Keratinocyte (primary cell): ENCODE results near the gene MTA3.

Experiments
- EZH2 ChIP-seq: IDR thresholded peaks from one replicate; pipeline ENCODE4 v1.6.1; 2012; ENCODE audit warnings: inconsistent platforms, mild to moderate bottlenecking, low read length, moderate library complexity
- TF ChIP-seq, protein P1 (sequence below), 3 experiments: IDR thresholded peaks in 1 of 3; conservative IDR thresholded peaks in 1 of 3; optimal IDR thresholded peaks in 1 of 3; 2 replicates in 2 of 3; 3 replicates in 1 of 3; pipeline versions ENCODE3 to v1.5.1; 2011; ENCODE audit warnings: low read length in 3 of 3, mild to moderate bottlenecking in 3 of 3, moderate library complexity in 2 of 3, control low read depth in 1 of 3, inconsistent platforms in 1 of 3; ENCODE audit not compliant: insufficient read depth in 2 of 3; ENCODE audit errors: extremely low read depth in 1 of 3

DNA sequence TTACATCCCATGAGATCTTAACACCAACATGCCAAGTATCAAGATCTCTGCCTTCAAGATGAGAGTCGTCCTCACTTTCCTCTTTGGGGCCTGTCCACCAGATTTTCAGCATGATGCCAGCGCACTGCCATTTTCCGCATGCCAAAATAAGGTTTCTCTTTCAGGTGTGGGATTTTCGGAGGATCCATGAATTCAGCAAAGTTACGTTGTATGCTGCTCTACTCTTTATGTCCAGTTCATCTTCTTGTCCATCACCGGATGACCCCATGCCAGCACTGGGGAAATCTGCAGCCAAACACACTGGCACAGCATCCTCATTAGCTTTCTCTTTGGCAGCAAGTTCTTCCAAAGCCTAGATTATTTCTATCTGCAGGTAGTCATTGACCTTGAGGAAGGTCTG is 228.8 kb downstream of the MTA3 start:
- TF ChIP-seq, protein P1, sequence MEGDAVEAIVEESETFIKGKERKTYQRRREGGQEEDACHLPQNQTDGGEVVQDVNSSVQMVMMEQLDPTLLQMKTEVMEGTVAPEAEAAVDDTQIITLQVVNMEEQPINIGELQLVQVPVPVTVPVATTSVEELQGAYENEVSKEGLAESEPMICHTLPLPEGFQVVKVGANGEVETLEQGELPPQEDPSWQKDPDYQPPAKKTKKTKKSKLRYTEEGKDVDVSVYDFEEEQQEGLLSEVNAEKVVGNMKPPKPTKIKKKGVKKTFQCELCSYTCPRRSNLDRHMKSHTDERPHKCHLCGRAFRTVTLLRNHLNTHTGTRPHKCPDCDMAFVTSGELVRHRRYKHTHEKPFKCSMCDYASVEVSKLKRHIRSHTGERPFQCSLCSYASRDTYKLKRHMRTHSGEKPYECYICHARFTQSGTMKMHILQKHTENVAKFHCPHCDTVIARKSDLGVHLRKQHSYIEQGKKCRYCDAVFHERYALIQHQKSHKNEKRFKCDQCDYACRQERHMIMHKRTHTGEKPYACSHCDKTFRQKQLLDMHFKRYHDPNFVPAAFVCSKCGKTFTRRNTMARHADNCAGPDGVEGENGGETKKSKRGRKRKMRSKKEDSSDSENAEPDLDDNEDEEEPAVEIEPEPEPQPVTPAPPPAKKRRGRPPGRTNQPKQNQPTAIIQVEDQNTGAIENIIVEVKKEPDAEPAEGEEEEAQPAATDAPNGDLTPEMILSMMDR (optimal IDR thresholded peaks at IDR 0.05 in 1 of 3, IDR thresholded peaks at IDR 0.05 in 1 of 3, conservative IDR thresholded peaks at IDR 0.05 in 1 of 3; ENCODE audit: extremely low read depth in 1 of 3, insufficient read depth in 2 of 3, low read length in 3 of 3): no peak
- no peak for TF ChIP-seq EZH2
